Muscle of back (tissue), 13 donors: ENCODE results near the gene CTNNB1. TPM values are rescaled to one million over a fixed set of nuclear protein-coding genes. Genes with fewer than 3 reads are reported as not detected.

Experiments used
- DNase-seq, 3 donors: peaks; one replicate each; pipeline versions ENCODE4 v3.0.0 to v3.0.0-alpha.2; 2013
- long read RNA-seq, 9 donors: transcript quantifications; one replicate each; lab custom pipeline, GENCODE V29; 2026
- polyA plus RNA-seq, 10 donors: library from polyadenylated mRNA; unstranded; fragments of 120-200 nt; gene quantifications; one replicate each; pipeline ENCODE4 v1.2.1, GENCODE V29; 2013; ENCODE audit not compliant: insufficient read length in 10 of 10

CTNNB1 gene
- polyA plus RNA-seq, result 100 to 1,000 TPM; 260 to 344 (median 290) TPM
- long read RNA-seq, donor 1, full-length matches to known transcripts, result 29 of 90 reads
- long read RNA-seq, donor 1, partial matches to known transcripts, result 61 of 90 reads
- long read RNA-seq, donor 1, other reads (novel, unspliced or antisense), result 0 of 90 reads
- long read RNA-seq, donor 2, full-length matches to known transcripts, result 32 of 48 reads
- long read RNA-seq, donor 2, partial matches to known transcripts, result 16 of 48 reads
- long read RNA-seq, donor 2, other reads (novel, unspliced or antisense), result 0 of 48 reads
- long read RNA-seq, donor 3, result 0 reads
- long read RNA-seq, donor 4, transcript CTNNB1-201 (15 exons, 3,947 nt), result major isoform, 13 of 74 reads
- long read RNA-seq, donor 4, transcript CTNNB1-202 (16 exons, 3,268 nt), result minor isoform, 7 of 74 reads
- long read RNA-seq, donor 4, partial matches to known transcripts, result 47 of 74 reads
- long read RNA-seq, donor 4, other reads (novel, unspliced or antisense), result 0 of 74 reads
- long read RNA-seq, donor 5, transcript CTNNB1-201 (15 exons, 3,947 nt), result major isoform, 14 of 87 reads
- long read RNA-seq, donor 5, transcript CTNNB1-202 (16 exons, 3,268 nt), result minor isoform, 6 of 87 reads
- long read RNA-seq, donor 5, transcript CTNNB1-203 (16 exons, 3,472 nt), result minor isoform, 8 of 87 reads
- long read RNA-seq, donor 5, partial matches to known transcripts, result 57 of 87 reads
- long read RNA-seq, donor 5, other reads (novel, unspliced or antisense), result 0 of 87 reads
- long read RNA-seq, donor 6, full-length matches to known transcripts, result 32 of 77 reads
- long read RNA-seq, donor 6, partial matches to known transcripts, result 45 of 77 reads
- long read RNA-seq, donor 6, other reads (novel, unspliced or antisense), result 0 of 77 reads
- long read RNA-seq, donor 7, full-length matches to known transcripts, result 22 of 87 reads
- long read RNA-seq, donor 7, partial matches to known transcripts, result 65 of 87 reads
- long read RNA-seq, donor 7, other reads (novel, unspliced or antisense), result 0 of 87 reads
- long read RNA-seq, donor 8, transcript CTNNB1-202 (16 exons, 3,268 nt), result minor isoform, 5 of 285 reads
- long read RNA-seq, donor 8, transcript CTNNB1-201 (15 exons, 3,947 nt), result major isoform, 10 of 285 reads
- long read RNA-seq, donor 8, partial matches to known transcripts, result 266 of 285 reads
- long read RNA-seq, donor 8, other reads (novel, unspliced or antisense), result 0 of 285 reads
- long read RNA-seq, donor 9, transcript CTNNB1-202 (16 exons, 3,268 nt), result major isoform, 5 of 6 reads
- long read RNA-seq, donor 9, partial matches to known transcripts, result 0 of 6 reads
- long read RNA-seq, donor 9, other reads (novel, unspliced or antisense), result 0 of 6 reads

GRCh38 chr3:41198950-41199865, at the start of gene CTNNB1:
TSS of gene CTNNB1 (plus strand) at chr3:41199505. CDS start at chr3:41224069, 24,564 bp downstream.
- DNase-seq, result peak; percentile 96 to 98 (median 97)

GRCh38 chr3:41155834-41156233, 43.5 kb upstream of the CTNNB1 start:
- no peak for DNase-seq

- DNase-seq, result no peak
These were observed 40.4 kb upstream of the CTNNB1 start for GRCh38 chr3:41158947-41159346.

- DNase-seq, result no peak
These were observed 39.6 kb upstream of the CTNNB1 start for GRCh38 chr3:41159588-41160189.

GRCh38 chr3:41162541-41162940, 36.8 kb upstream of the CTNNB1 start:
- no peak for DNase-seq

- DNase-seq, result no peak
These were observed 36.3 kb upstream of the CTNNB1 start for GRCh38 chr3:41163006-41163405.

GRCh38 chr3:41163421-41163820, 35.9 kb upstream of the CTNNB1 start:
- no peak for DNase-seq

- DNase-seq, result no peak
These were observed 34.5 kb upstream of the CTNNB1 start for GRCh38 chr3:41164777-41165176.

- no peak for DNase-seq
These were observed 31.4 kb upstream of the CTNNB1 start for GRCh38 chr3:41167722-41168497.

- no peak for DNase-seq
These were observed 30.3 kb upstream of the CTNNB1 start for GRCh38 chr3:41169023-41169422.

GRCh38 chr3:41173926-41174885, 25.1 kb upstream of the CTNNB1 start:
- DNase-seq, result peak; percentile 11 to 43 (median 24)

GRCh38 chr3:41175365-41175764, 23.9 kb upstream of the CTNNB1 start:
- DNase-seq, result no peak

GRCh38 chr3:41176596-41176995, 22.7 kb upstream of the CTNNB1 start:
- DNase-seq, result peak in 1 of 3 donors; percentile 23

GRCh38 chr3:41178576-41178975, 20.7 kb upstream of the CTNNB1 start:
- DNase-seq, result no peak

- DNase-seq, result no peak
These were observed 18.9 kb upstream of the CTNNB1 start for GRCh38 chr3:41180396-41180795.

GRCh38 chr3:41182504-41183059, 16.7 kb upstream of the CTNNB1 start:
- DNase-seq, result no peak

- DNase-seq, result no peak
These were observed 14.9 kb upstream of the CTNNB1 start for GRCh38 chr3:41184394-41184793.

- DNase-seq, result no peak
These were observed 13.0 kb upstream of the CTNNB1 start for GRCh38 chr3:41186297-41186696.
